Measurements from ENCODE around the gene HRH3.

- TF ChIP-seq CTCF (IDR thresholded peaks at IDR 0.05; ENCODE audit: insufficient read depth, low read depth, low read length) (no peak), EZH2 (IDR thresholded peaks at IDR 0.05; ENCODE audit: insufficient read depth, low read length) (no peak)
These were observed 49.5 kb downstream of the HRH3 start for GRCh38 chr20:62170536-62170935.

All from astrocyte (in vitro differentiated cells and primary cell).